Measurements from ENCODE around the gene URM1. TPM values are rescaled to one million over a fixed set of nuclear protein-coding genes. Genes with fewer than 3 reads are reported as not detected.

URM1 gene
- total RNA-seq, 6 experiments from 2014 or later = 16.6 to 25.9 (median 22.2) TPM

- 60% methylated on average over 8 of the region's 12 CpGs for WGBS (ENCODE audit: insufficient coverage, low coverage, low lambda C conversion rate, missing lambda C conversion rate)
- H3K4me3 ChIP-seq = peak overlapping the region in 2 of 3 donors; percentile 97 to 99
- no peak overlapping the region for H3K27ac ChIP-seq
- no peaks in the 10 kb centered on the region for H3K27me3 ChIP-seq
- H3K9me3 ChIP-seq = no peaks in the 10 kb centered on the region
- ATAC-seq (no peak), DNase-seq (no peak)
- peaks cover 0 to 29% (median 11%) of the 10 kb centered on the region in 4 donors for H3K4me1 ChIP-seq
- H3K36me3 ChIP-seq = peaks cover 0 to 5% (median 2%) of the 10 kb centered on the region in 4 donors
- TF ChIP-seq, protein P1, sequence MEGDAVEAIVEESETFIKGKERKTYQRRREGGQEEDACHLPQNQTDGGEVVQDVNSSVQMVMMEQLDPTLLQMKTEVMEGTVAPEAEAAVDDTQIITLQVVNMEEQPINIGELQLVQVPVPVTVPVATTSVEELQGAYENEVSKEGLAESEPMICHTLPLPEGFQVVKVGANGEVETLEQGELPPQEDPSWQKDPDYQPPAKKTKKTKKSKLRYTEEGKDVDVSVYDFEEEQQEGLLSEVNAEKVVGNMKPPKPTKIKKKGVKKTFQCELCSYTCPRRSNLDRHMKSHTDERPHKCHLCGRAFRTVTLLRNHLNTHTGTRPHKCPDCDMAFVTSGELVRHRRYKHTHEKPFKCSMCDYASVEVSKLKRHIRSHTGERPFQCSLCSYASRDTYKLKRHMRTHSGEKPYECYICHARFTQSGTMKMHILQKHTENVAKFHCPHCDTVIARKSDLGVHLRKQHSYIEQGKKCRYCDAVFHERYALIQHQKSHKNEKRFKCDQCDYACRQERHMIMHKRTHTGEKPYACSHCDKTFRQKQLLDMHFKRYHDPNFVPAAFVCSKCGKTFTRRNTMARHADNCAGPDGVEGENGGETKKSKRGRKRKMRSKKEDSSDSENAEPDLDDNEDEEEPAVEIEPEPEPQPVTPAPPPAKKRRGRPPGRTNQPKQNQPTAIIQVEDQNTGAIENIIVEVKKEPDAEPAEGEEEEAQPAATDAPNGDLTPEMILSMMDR (IDR thresholded peaks at IDR 0.05) = no peak
- no peak for TF ChIP-seq POLR2A (IDR thresholded peaks at IDR 0.05)
- intact Hi-C loops (cut with DNase I) = no loop called here
Observed at GRCh38 chr9:128323791-128324190, 47.4 kb upstream of the URM1 start.

DNA sequence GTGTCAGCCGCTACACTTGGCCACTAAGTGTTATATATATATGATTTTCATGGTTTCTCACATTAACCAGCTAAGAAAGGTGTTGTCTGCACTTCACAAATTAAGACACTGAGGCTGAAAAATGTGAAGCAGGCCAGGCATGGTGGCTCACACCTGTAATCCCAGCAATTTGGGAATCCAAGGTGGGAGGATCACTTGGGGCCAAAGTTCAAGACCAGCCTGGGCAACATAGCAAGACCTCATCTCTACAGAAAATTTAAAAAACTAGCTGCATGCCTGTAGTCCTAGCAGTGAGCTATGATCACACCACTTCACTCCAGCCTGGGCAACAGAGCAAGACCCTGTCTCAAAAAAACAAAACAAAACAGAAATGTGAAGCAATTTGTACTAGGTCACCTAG, 46.8 kb upstream of the URM1 start:
- Histone ChIP-seq H3K36me3 (peaks cover 0 to 5% (median 2%) of the 10 kb centered on the region in 4 donors), H3K4me1 (peaks cover 0 to 29% (median 11%) of the 10 kb centered on the region in 4 donors), H3K4me3 (no peak overlapping the region), H3K9me3 (no peaks in the 10 kb centered on the region), H3K27ac (no peak overlapping the region), H3K27me3 (no peaks in the 10 kb centered on the region)
- intact Hi-C loops (cut with DNase I) = no loop called here
- WGBS (ENCODE audit: insufficient coverage, low coverage, low lambda C conversion rate, missing lambda C conversion rate) = 83% methylated on average over 1 of the region's 1 CpG
- DNase-seq (no peak), ATAC-seq (no peak)
- TF ChIP-seq, protein P1 (IDR thresholded peaks at IDR 0.05) = no peak
- TF ChIP-seq POLR2A (IDR thresholded peaks at IDR 0.05) = no peak

GRCh38 chr9:128325629-128326028, 45.5 kb upstream of the URM1 start:
- peaks cover 0 to 29% (median 11%) of the 10 kb centered on the region in 4 donors for H3K4me1 ChIP-seq
- H3K9me3 ChIP-seq = no peaks in the 10 kb centered on the region
- H3K36me3 ChIP-seq = peaks cover 0 to 5% (median 2%) of the 10 kb centered on the region in 4 donors
- peak; percentile 69 to 75 (median 70) for DNase-seq
- ATAC-seq = peak in 2 of 4 donors; percentile 19 to 51
- H3K27me3 ChIP-seq = no peaks in the 10 kb centered on the region
- no peak overlapping the region for H3K4me3 ChIP-seq
- H3K27ac ChIP-seq = no peak overlapping the region
- no peak for TF ChIP-seq POLR2A (IDR thresholded peaks at IDR 0.05)
- TF ChIP-seq, protein P1 (IDR thresholded peaks at IDR 0.05) = no peak
- 49% methylated on average over 11 of the region's 13 CpGs for WGBS (ENCODE audit: insufficient coverage, low coverage, low lambda C conversion rate, missing lambda C conversion rate)
- intact Hi-C loops (cut with DNase I) = no loop called here

DNA sequence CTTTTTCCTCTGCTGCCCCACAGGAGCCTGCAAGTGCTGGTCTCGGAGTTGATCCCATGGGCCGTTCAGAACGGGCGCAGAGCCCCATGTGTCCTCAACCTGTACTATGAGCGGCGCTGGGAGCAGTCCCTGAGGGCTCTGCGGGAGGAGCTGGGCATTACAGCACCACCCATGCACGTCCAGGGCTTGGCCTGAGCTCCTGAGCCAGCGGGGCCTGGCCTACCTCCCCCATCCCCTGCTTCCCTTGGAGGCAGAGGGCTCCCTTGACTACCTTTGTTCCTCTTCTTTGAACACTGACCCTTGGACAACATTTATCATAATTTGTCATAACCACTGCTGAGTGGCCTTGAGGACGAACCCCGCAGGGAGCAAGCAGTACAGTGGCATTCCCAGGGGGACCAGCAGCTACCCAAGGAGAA, 37.7 kb upstream of the URM1 start:
- intact Hi-C loops (cut with DNase I) = no loop called here
- no peaks in the 10 kb centered on the region for H3K4me1 ChIP-seq
- ATAC-seq (no peak), DNase-seq (no peak)
- peaks cover 0 to 3% (median 2%) of the 10 kb centered on the region in 4 donors for H3K36me3 ChIP-seq
- H3K4me3 ChIP-seq = no peak overlapping the region
- H3K9me3 ChIP-seq = no peaks in the 10 kb centered on the region
- WGBS (ENCODE audit: insufficient coverage, low coverage, low lambda C conversion rate, missing lambda C conversion rate) = 100% methylated on average over 1 of the region's 11 CpGs
- no peaks in the 10 kb centered on the region for H3K27me3 ChIP-seq
- TF ChIP-seq, protein P1 (IDR thresholded peaks at IDR 0.05) = no peak
- no peak for TF ChIP-seq POLR2A (IDR thresholded peaks at IDR 0.05)
- H3K27ac ChIP-seq = no peak overlapping the region

- no peak overlapping the region for H3K27ac ChIP-seq
- TF ChIP-seq POLR2A (IDR thresholded peaks at IDR 0.05) = no peak
- TF ChIP-seq, protein P1 (IDR thresholded peaks at IDR 0.05) = no peak
- DNase-seq (no peak), ATAC-seq (no peak)
- H3K9me3 ChIP-seq = no peaks in the 10 kb centered on the region
- no peak overlapping the region for H3K4me3 ChIP-seq
- peaks cover 0 to 3% (median 2%) of the 10 kb centered on the region in 4 donors for H3K36me3 ChIP-seq
- H3K27me3 ChIP-seq = no peaks in the 10 kb centered on the region
- no peaks in the 10 kb centered on the region for H3K4me1 ChIP-seq
- 90% methylated on average over 7 of the region's 7 CpGs for WGBS (ENCODE audit: insufficient coverage, low coverage, low lambda C conversion rate, missing lambda C conversion rate)
- intact Hi-C loops (cut with DNase I) = no loop called here
Observed at GRCh38 chr9:128335161-128335560, 36.0 kb upstream of the URM1 start.
